Glomerular endothelial cell (primary cell): Measurements from ENCODE around the gene MGAT5. TPM values are rescaled to one million over a fixed set of nuclear protein-coding genes. Genes with fewer than 3 reads are reported as not detected.

Experiments
- DNase-seq: peaks from one replicate; pipeline ENCODE4 v3.0.0-alpha.2; 2011; ENCODE audit warnings: low read depth, low spot score; ENCODE audit errors: extremely low read depth
- total RNA-seq: library from RNA; depleted of rRNA; stranded (reverse); fragments of >200 nt; gene quantifications from 2 replicates; pipeline ENCODE4 v1.2.3, GENCODE V29; 2015

Gene MGAT5
- total RNA-seq, 1 donor from 2014 or later, result 75.1 TPM

DNA sequence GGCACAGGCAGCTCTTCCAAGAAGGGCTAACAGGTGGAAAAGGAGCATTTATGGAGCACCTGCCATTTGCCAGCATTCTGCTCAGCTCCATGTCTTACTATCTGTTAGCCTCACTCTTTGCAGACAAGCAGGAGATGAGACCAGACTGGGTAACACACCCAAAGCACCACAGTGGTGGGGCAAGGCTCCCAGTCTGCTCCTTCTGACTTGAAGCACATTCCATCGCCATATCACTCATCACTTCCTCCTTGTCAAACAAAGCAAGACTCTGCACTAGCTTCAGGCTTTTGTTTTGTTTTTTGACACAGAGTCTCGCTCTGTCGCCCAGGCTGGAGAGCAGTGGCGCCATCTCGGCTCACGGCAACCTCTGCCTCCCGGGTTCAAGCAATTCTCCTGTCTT is 182.8 kb downstream of the MGAT5 start:
- DNase-seq, result no peak

DNA sequence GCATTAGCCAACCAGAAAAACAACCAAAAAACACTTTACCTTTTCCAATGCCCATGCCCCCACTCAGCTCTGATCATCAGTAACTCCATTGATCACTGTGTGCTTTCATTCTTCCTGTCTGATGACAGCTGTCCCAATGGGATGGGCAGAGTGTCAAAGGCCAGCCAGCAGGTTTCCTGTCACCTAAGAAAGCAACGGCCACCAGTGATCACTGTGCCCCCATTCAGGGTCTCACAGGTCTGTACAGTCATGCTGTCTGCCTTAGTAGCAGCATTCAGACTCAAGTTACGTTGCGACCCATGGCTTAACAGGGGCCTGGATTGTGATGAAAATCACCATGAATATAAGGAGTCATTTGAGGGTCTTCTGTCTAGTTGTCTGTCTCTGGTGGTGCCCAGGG is 184.5 kb downstream of the MGAT5 start:
- DNase-seq, result no peak

DNA sequence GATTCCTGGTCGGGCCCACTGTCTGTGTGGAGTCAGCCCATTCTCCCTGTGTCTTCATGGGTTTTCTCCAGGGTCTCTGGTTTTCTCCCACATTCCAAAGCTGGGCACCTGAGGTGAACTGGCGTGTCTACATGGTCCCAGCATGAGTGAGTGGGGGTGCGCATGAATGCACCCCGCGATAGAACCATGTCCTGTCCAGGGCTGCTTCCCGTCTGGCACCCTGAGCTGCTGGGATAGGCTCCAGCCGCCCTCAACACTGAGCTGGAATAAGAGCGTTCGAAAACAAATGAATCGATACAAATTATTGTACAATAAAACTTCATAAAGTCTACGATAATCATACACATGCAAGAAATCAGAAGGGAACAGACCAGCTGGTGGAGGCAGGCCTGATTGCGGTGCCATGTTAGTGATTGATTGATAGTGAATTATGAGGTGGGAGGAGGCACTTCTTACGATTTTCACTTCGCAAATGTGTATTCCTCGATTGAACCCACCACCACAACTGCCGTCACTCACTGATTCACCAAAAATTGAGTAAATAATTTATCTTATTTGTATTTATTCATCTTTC is 186.6 kb downstream of the MGAT5 start:
- DNase-seq, result no peak

DNA sequence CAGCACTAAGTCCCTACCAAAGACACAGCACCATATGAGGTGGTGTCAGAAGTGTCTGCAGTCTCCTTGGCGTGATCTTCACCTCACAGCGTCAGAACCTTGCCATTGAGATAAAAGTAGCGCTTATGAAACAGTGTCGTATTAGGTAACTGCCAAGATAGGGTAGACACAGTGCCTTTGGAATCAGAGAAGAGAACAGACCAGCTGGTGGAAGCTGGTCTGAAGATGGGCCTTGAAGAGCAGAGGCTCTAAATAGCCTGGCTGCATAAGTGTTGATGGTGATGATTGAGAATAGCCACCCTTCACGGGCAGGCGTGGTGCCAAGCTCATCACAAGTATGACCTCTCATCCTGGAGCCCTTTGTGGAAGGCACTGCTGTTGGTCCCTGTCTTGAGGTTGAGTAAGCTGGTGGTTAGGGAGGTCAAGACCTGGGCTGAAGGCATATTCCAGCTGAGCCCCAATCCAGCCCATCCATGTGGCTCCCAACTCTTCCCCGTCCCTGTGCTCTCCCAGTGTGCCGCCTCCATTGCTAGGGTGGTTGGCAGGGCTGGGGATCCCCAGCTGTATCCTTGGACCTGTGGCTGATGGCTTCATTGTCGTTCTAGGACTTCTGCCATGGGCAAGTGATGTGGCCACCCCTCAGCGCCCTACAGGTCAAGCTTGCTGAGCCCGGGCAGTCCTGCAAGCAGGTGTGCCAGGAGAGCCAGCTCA is 187.4 kb downstream of the MGAT5 start:
- DNase-seq, result no peak

DNA sequence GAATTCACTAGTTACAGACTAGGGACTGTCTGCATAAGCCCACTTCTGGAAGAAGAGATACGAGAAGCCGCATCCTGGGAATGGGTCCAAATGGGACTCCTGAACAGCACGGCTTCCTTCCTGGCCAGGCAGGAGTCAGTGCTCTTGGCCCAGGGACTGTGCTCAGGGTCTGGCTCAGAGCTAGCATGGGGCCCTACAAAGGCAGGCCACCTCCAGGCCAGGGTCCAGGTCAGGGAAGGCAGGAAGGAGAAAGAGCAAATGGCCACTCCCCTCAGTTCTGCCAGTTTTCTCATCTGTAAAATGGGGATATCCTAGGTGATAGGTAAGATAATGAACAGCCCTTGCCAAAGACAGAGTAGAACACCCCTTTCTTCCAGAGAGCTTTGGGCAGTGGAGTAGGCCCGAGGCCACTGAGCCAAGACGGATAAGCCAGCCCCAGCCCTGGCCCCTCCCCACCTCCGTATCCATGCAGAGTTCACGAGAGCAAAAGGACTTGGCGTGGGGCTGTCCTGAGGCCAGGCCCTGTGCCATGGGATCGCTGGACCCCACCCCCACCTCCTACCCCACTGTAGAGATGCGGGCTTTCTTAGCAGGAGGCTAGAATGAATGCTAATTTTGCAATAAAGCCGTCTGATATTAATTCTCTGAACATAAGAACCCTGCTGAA is 190.1 kb downstream of the MGAT5 start:
- DNase-seq, result no peak

DNA sequence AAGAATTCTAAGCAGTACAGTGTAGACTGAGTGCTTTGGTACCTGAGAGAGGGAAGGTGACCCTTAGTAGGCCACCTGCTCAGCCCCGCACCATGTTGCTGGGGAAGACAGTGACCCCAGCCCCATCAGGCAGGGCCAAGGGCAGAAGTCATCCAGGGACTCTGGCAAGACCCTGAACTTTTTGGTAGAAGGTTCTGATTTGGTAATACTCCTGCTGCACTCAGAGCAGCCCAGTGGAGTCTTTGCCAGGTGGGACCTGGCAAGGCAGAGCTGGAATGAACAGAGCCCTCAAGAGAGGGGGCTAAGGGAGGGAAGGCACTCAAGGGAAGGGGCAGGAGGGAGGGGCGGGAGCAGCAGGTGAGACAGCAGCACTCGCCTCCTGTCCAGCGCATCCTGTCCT is 191.2 kb downstream of the MGAT5 start:
- no peak for DNase-seq

DNA sequence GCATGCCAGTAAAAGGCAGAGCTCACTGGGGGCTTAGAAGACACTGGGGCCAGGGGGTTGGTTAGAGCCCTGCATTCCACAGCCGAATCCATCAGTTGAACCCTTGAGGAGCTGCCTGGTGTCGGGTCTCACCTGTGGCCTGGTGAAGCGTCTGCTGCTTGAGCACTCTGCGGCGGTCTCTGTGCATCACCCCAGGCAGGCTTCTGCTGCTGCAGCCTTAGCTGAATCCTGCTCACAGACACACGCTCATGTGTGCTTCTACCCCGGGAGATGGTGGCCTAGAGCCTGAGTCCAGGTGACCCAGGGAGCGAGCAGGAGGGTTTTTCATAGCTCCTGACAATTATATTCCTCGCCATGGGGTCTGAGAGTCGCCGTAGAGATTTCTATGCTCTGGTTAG is 192.1 kb downstream of the MGAT5 start:
- DNase-seq, result no peak

DNA sequence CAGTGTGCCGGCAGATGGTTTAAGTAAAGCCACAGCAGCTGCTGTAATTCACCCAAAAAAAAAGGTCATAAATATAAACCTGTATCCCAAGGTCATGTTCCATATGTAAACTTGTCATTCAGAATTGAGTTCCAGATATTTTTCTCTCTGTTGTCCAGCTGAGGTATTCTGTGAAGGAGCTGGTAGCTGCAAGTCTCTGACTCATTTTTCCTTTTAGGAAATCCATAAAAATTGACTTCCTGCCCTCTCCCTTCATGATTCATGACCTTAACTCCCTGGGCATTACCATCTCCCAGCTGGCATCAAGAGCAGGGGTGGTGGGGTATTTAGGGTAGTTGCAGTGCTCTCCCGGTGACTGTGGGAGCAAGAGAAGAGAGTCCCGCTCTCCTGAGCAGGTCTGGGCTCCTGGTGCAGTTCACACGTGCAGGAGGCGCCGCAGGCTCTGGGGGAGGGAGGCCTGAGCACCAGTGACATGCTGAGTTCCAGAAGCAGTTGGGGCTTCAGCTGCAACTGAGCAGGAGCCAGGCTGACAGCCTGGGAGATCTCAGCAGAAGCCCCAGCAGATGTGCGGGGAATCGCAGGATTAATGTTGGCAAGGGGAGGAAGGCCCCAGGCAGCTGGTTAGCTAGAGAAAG is 192.6 kb downstream of the MGAT5 start:
- peak; percentile 65 for DNase-seq

DNA sequence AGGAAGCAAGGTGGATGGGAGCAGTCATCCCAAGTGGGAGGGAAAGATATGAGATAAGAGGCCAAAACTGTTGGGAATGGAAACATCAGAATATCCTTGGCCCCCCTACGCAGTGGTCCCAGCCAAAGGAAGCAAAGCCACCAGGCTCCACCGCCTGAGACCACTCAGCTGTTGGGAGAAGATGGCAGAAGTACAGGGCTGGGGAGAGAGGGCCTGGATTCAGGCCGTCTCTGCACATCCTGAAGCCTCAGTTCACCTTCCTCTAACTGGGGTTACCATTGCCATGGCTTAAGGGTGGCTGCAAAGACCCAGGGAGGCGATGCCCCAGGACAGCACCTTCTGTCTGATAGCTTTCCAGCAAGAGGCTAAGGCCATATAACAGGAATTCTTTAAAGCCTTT is 193.8 kb downstream of the MGAT5 start:
- DNase-seq, result no peak

DNA sequence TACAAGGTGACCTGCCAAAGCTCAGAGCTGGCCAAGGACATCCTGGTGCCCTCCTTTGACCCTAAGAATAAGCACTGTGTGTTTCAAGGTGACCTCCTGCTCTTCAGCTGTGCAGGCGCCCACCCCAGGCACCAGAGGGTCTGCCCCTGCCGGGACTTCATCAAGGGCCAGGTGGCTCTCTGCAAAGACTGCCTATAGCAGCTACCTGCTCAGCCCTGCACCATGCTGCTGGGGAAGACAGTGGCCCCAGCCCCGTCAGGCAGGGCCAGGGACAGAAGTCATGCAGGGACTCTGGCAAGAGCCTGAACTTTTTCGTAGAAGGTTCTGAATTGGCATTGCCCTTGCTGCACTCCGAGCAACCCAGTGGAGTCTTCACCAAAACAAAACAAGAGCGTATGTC is 194.8 kb downstream of the MGAT5 start:
- no peak for DNase-seq

DNA sequence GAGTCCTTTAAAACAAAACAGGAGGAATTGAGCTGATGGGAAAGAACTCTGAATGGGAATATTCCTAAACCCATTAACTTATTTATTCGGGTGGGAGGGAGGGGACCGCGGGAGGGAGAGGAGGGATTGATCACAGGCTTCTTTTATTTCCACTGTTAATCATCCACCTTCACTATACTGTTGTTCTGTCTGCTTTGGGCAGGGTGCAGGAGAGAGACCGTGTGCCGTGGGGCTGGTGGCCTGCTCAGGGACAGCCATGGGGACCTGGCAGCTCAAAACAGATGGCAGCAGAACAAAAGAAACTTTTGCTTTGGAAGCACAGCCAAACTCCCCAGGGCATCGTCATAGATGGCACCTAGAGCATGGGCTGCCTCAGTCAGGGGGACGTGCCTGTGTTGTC is 195.3 kb downstream of the MGAT5 start:
- DNase-seq, result no peak

DNA sequence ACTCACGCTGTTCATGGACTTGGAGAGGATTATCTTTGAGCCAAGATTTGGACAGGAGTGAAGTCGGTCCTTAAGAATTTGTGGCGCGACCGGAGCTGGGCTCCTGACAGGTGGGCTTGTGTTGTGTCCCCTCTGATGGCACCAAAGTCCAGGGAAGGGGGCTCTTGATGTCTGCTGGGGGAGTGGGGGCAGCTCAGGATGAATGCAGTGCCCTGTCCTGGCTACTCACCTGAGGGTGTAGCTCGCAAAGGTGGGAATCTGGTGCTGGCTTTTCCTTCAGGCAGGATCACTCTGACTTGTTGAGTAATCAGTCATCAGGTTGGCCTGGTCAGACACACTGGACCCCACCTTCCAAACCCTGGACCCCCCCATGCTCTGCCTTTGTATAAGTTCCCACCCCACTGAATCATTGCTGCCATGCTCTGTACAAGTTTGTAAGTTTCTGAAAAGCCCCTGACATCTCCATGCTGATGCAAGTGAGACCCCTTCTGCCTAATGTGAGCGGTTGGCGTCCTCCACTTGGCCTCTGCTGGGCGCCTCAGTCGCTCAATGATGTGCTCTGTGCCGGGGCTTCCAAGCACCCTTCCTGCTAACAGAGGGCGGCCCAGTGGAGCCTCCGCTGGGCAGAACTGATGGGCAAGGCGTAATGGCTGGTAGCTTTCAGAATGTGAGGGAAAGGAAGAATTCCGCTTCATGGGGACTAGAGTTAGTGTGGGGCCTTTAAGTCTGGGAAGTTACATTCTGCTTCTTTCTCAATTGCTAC is 196.1 kb downstream of the MGAT5 start:
- no peak for DNase-seq

DNA sequence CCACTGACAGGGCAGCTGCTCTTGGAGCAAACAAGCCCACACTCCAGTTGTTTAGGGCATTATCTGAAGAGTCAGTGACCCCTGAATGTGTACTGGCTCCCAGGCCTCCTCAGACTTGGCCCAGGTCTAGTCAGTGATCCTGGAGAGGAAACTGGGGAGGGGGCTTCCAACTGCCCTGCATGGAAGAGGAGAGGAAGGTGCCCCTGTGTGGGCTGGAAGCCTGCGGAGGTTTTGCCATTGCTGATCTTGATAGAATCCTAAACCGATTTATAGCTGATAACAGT is 197.4 kb downstream of the MGAT5 start:
- DNase-seq, result no peak

DNA sequence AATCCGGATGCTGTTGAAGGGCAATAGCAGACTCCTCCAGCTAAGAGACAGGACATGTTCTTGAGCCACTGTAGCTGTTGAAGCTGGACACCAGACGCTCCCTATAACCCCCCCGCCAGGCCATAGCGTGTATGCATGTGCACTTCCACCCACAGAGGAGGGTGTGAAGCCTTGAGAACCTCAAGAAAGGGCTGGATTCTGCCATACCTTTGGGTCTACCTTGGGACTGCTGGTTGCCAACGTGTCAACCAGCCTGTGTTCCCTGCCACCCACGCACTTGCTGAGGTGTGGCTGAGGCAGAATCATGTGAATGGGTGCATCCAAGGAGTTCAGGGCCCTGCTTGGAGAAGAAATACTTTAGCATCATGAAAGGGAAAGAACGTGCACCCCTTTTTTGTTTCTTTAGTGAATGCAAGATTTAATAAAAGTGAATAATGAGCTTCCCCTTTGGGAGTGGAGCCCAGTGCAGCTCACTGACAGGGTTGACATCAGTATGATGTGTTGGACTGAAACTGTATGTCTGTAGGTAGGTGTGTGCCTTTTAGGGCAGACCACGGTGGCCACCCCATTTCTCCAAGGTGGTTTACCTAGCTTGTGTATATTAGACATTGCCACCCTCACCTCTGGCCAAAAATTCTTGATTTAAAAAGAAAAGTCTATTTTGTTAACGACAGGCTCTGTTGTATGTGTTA is 198.3 kb downstream of the MGAT5 start:
- no peak for DNase-seq

DNA sequence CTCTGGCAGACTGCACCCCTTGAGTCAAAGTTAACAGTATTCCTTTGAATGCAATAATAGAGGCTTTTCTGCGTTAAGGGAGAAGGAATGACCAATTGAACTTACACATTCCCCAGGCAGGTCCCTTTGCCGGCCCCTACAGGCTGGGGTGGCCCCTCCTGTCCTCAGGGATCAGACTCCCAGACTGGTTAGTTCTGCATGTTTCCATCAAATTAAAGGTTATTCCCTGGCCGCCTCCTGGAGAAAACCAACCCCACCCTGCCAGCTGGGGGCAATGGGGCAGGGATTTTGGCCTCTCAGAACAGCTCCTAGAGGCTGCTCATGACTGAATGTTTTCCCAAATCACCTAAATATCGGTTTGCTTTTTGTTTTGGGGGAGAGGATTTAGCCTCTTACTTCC is 199.6 kb downstream of the MGAT5 start:
- DNase-seq, result no peak

DNA sequence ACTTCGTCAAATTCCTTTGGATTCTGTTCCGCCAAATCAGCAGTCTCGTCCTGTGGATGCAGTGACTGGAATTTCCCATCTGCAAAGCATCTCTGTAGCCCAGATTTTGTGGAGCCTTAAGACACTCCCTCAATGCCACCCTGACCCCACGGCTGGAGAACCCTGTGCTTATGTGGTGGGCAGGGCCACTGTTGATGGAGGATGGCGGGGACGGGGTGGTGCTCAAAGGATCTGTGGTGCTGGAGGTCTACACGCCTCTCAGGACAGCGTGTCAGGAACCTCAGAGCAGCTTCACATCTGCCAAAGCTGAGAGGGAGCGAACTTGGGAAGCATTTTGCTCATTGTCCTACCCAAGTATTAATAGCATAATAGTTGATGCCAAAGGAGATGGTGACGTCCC is 200.1 kb downstream of the MGAT5 start:
- no peak for DNase-seq

DNA sequence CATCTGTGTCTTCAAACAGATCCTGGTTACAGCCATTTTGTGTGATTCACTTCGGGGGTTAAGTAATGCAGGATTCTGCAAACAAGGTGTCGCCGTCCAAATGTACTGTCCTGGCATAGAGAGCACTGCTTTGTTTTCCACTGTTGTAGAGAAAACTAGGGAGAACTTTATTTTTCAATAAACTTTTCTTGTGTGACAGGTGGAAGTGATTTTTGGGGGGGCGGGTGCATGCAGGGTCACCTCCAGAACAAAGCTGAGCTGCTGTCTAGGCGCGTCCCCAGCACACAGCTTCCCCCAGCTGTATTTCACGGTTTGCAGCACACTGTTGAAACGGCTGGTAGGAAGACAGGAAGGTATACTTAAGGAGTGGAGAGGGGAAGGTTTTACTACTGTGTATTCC is 200.6 kb downstream of the MGAT5 start:
- no peak for DNase-seq

DNA sequence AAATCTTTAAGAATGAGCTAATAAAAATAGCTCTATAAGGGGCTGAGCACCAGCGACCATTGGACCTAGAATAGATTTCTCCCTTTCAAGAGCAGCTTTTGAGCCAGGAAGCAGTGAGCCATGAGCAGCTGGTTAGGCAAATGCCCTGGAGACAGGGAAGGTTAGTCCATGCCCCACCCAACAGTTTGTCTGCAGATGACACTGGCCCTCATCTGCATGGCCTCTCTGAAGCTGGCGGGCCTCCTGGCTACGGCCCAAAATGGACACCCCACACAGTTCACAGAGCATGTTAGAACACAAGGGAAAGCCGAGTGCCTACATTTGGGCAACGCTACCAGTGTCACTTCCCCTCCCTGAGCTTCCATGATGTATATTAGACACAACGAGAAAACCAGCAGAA is 201.1 kb downstream of the MGAT5 start:
- DNase-seq, result no peak

DNA sequence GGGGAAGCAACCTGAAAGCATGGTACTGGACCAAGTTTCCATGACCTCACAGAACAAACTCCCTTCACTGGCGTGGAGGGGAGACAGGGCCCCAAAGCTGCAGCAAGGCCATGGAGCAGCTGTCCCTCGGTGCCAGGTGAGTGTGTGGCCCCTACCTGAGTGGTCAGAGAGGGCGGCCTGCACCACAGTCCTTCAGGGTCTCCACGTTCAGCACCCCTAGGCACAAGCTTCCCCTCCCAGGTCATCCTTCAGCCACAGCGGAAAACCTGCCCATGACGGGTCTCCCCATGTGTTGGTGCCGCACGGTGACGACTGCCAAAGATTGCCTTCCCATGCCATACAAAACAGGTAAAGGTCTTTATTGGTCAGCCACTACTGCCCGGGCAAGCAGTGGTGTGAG is 201.6 kb downstream of the MGAT5 start:
- no peak for DNase-seq

DNA sequence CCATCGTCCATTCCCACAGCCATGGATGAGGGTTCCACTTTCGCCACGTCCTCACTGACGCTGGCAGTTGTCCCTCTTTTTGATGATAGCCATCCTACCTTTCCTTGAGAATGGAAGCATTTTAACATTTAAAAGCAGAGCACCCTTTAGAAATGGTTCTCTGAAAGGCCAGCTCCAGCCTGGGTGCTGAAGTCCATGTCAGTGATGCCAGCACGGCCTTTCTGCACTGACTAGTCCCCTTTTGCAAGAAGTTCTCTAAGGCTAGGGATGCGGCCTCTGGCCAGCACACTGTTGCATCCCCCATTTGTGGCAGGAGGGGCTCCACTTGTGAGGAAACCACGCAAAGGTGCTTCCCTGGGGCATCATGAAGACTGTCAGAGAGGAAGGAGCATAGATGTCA is 203.5 kb downstream of the MGAT5 start:
- DNase-seq, result no peak
